SK-N-SH (cell line): ENCODE results near the gene SUMO2. TPM values are rescaled to one million over a fixed set of nuclear protein-coding genes. Genes with fewer than 3 reads are reported as not detected.

Experiments
- CTCF ChIA-PET: fragments of 300-600, 350-600 bp; formaldehyde crosslinking; extraction: SDS; loops from one replicate; lab custom pipeline; 2021; lab: Yijun Ruan, JAX
- POLR2A ChIA-PET: fragments of 350-600 bp; sonication (Branson Sonifier 250); formaldehyde crosslinking; extraction: SDS; loops from one replicate; lab custom pipeline; 2020; ENCODE audit warnings: antibody characterized with exemption, inconsistent platforms; lab: Yijun Ruan, JAX
- DNase-seq: peaks from one replicate; pipeline ENCODE4 v3.0.0; 2012
- H2AFZ ChIP-seq: fragments of 200-600 bp; sonication (generic); 2 replicates; pipeline ENCODE4 v1.8.1; 2016; ENCODE audit warnings: antibody characterized with exemption, mild to moderate bottlenecking, low read depth
- H3F3A ChIP-seq: fragments of 200-600 bp; sonication (generic); replicated peaks from 2 replicates; pipeline ENCODE3; 2016; ENCODE audit warnings: antibody characterized with exemption, mild to moderate bottlenecking; ENCODE audit not compliant: insufficient read depth
- H3K27ac ChIP-seq, 2 experiments: fragments of 200-500 bp in 1 of 2; fragments of 200-600 bp in 1 of 2; sonication (Bioruptor generic) in 1 of 2; sonication (generic), shearing (Covaris generic) in 1 of 2; 2 replicates each; pipeline versions ENCODE4 v1.5.1 to v1.6.1; 2014 to 2016; ENCODE audit warnings: low read depth in 2 of 2, inconsistent platforms in 1 of 2, low read length in 1 of 2, mild to moderate bottlenecking in 1 of 2, mixed read lengths in 1 of 2
- H3K27me3 ChIP-seq: fragments of 200-600 bp; sonication (generic), shearing (Covaris generic); 2 replicates; pipeline ENCODE4 v1.6.1; 2016; ENCODE audit warnings: mixed run types; ENCODE audit not compliant: insufficient read depth
- H3K36me3 ChIP-seq, 2 experiments: fragments of 200-500 bp in 1 of 2; fragments of 200-600 bp in 1 of 2; sonication (Bioruptor generic) in 1 of 2; sonication (generic) in 1 of 2; replicated peaks in 1 of 2; 2 replicates each; pipeline versions ENCODE3 to v1.5.1; 2014 to 2016; ENCODE audit warnings: low read length in 1 of 2, mild to moderate bottlenecking in 1 of 2; ENCODE audit not compliant: insufficient read depth in 2 of 2, control insufficient read depth in 1 of 2
- H3K4me1 ChIP-seq, 2 experiments: fragments of 200-500 bp in 1 of 2; fragments of 200-600 bp in 1 of 2; sonication (Bioruptor generic) in 1 of 2; sonication (generic), shearing (Covaris generic) in 1 of 2; 2 replicates each; pipeline versions ENCODE4 v1.5.1 to v1.6.1; 2014 to 2016; ENCODE audit warnings: low read depth in 1 of 2, low read length in 1 of 2, mixed run types in 1 of 2; ENCODE audit not compliant: insufficient read depth in 2 of 2, control insufficient read depth in 1 of 2
- H3K4me2 ChIP-seq: fragments of 200-600 bp; sonication (generic), shearing (Covaris generic); 2 replicates; pipeline ENCODE4 v1.6.1; 2017; ENCODE audit warnings: mixed run types
- H3K4me3 ChIP-seq, 2 experiments: fragments of 200-500 bp in 1 of 2; fragments of 200-600 bp in 1 of 2; sonication (Bioruptor generic) in 1 of 2; sonication (generic), shearing (Covaris generic) in 1 of 2; 2 replicates each; pipeline versions ENCODE4 v1.5.1 to v1.8.1; 2014 to 2016; ENCODE audit warnings: low read depth in 2 of 2, inconsistent platforms in 1 of 2, low read length in 1 of 2, mild to moderate bottlenecking in 1 of 2, mixed read lengths in 1 of 2, moderate library complexity in 1 of 2
- H3K79me2 ChIP-seq: fragments of 200-600 bp; sonication (generic); 2 replicates; pipeline ENCODE4 v1.8.1; 2017; ENCODE audit warnings: mild to moderate bottlenecking; ENCODE audit not compliant: insufficient read depth
- H3K9ac ChIP-seq: fragments of 200-600 bp; sonication (generic); 2 replicates; pipeline ENCODE4 v1.6.1; 2017; ENCODE audit warnings: mixed run types
- H3K9me2 ChIP-seq: fragments of 200-600 bp; sonication (generic); 2 replicates; pipeline ENCODE4 v1.6.1; 2017; ENCODE audit warnings: mixed run types
- H3K9me3 ChIP-seq: fragments of 200-600 bp; sonication (generic); 2 replicates; pipeline ENCODE4 v1.6.1; 2017; ENCODE audit warnings: mixed run types, mild to moderate bottlenecking, moderate library complexity
- H4K20me1 ChIP-seq: fragments of 200-600 bp; sonication (generic); 2 replicates; pipeline ENCODE4 v1.6.1; 2017; ENCODE audit warnings: mild to moderate bottlenecking, mixed run types; ENCODE audit not compliant: insufficient read depth
- CHD2 ChIP-seq: fragments of 150-350 bp; IDR thresholded peaks from 2 replicates; pipeline ENCODE4 v1.6.1; 2018; ENCODE audit warnings: low read length; ENCODE audit not compliant: partially characterized antibody
- ELF1 ChIP-seq: IDR thresholded peaks from 2 replicates; pipeline ENCODE4 v1.4.0; 2012
- EZH2phosphoT487 ChIP-seq: fragments of 200-600 bp; sonication (generic); IDR thresholded peaks from 2 replicates; pipeline ENCODE4 v1.6.1; 2017; ENCODE audit warnings: low read depth, mixed run types, mild to moderate bottlenecking, antibody characterized with exemption, moderate library complexity, borderline replicate concordance
- FOSL2 ChIP-seq: IDR thresholded peaks from 2 replicates; pipeline ENCODE4 v1.4.0; 2012; ENCODE audit warnings: low read depth, mild to moderate bottlenecking, moderate library complexity, borderline replicate concordance
- FOXJ3 ChIP-seq: sonication (generic); formaldehyde crosslinking; IDR thresholded peaks from 2 replicates; pipeline ENCODE4 v1.5.1; 2020; ENCODE audit warnings: mild to moderate bottlenecking, missing genetic modification reagents
- GATA2 ChIP-seq: sonication (generic); formaldehyde crosslinking; IDR thresholded peaks from 2 replicates; pipeline ENCODE4 v1.5.0; 2020; ENCODE audit warnings: mild to moderate bottlenecking, missing genetic modification reagents
- JUND ChIP-seq: IDR thresholded peaks from 2 replicates; pipeline ENCODE4 v1.4.0; 2012
- MEF2A ChIP-seq: IDR thresholded peaks from 2 replicates; pipeline ENCODE4 v1.4.0; 2012; ENCODE audit warnings: low read depth, borderline replicate concordance
- NFIC ChIP-seq: IDR thresholded peaks from 2 replicates; pipeline ENCODE4 v1.4.0; 2012; ENCODE audit warnings: borderline replicate concordance
- NRF1 ChIP-seq: IDR thresholded peaks from 2 replicates; pipeline ENCODE4 v1.6.1; 2012; ENCODE audit warnings: low read depth, mild to moderate bottlenecking, low read length
- RAD21 ChIP-seq: IDR thresholded peaks from 2 replicates; pipeline ENCODE4 v1.6.1; 2012; ENCODE audit warnings: mild to moderate bottlenecking, low read length
- RCOR1 ChIP-seq: fragments of 150-350 bp; IDR thresholded peaks from 2 replicates; pipeline ENCODE4 v1.6.1; 2017; ENCODE audit warnings: antibody characterized with exemption, low read length
- RXRA ChIP-seq: IDR thresholded peaks from 2 replicates; pipeline ENCODE4 v1.4.0; 2012; ENCODE audit warnings: low read depth, mild to moderate bottlenecking, borderline replicate concordance
- SIN3A ChIP-seq: IDR thresholded peaks from 2 replicates; pipeline ENCODE4 v1.6.1; 2012; ENCODE audit warnings: low read depth, mild to moderate bottlenecking, low read length, moderate library complexity, borderline replicate concordance
- SMC3 ChIP-seq: IDR thresholded peaks from 2 replicates; pipeline ENCODE4 v1.6.1; 2012; ENCODE audit warnings: low read depth, low read length, improper control_type of control experiment
- TAF1 ChIP-seq: IDR thresholded peaks from 2 replicates; pipeline ENCODE4 v1.6.1; 2012; ENCODE audit warnings: low read depth, mild to moderate bottlenecking, low read length, moderate library complexity, borderline replicate concordance
- YY1 ChIP-seq: IDR thresholded peaks from 2 replicates; pipeline ENCODE4 v1.4.0; 2012; ENCODE audit warnings: low read depth, mild to moderate bottlenecking
- WGBS: methylation state at CpG from one replicate; pipeline ENCODE4 v1.1.6; 2017; ENCODE audit warnings: low lambda C conversion rate; 5-methylcytosine and 5-hydroxymethylcytosine counted together
- polyA plus RNA-seq, 3 experiments: library from polyadenylated mRNA; depleted of rRNA; stranded (reverse); fragments of >200 nt; gene quantifications; 2 replicates each; pipeline ENCODE4 v1.2.3, GENCODE V29; 2012
- TF ChIP-seq, protein P1 (sequence below): fragments of 150-350 bp; IDR thresholded peaks from 2 replicates; pipeline ENCODE4 v1.6.1; 2016; ENCODE audit warnings: mild to moderate bottlenecking, low read depth, low read length
- TF ChIP-seq, protein P2 (sequence below): IDR thresholded peaks from 2 replicates; pipeline ENCODE4; 2012
- TF ChIP-seq, protein P3 (sequence below): IDR thresholded peaks from 2 replicates; pipeline ENCODE4 v1.6.1; 2012; ENCODE audit warnings: mild to moderate bottlenecking, low read depth, low read length, moderate library complexity
- TF ChIP-seq, protein P4 (sequence below): fragments of 200-600 bp; sonication (generic); IDR thresholded peaks from 2 replicates; pipeline ENCODE4 v1.6.1; 2017; ENCODE audit warnings: antibody characterized with exemption, mild to moderate bottlenecking, moderate library complexity
- TF ChIP-seq, protein P5 (sequence below): IDR thresholded peaks from 2 replicates; pipeline ENCODE4 v1.4.0; 2012; ENCODE audit warnings: low read depth, borderline replicate concordance

The SUMO2 gene
- polyA plus RNA-seq (2012; rRNA removed): 85.5 and 114 TPM in 2 replicates
- 133 and 184 TPM in 2 replicates for polyA plus RNA-seq (2012; cell fraction: cytosol; rRNA removed)
- polyA plus RNA-seq (2012; cell fraction: nucleus; rRNA removed): 25.6 and 43.8 TPM in 2 replicates

GRCh38 chr17:75182569-75183436 lies at the start of gene SUMO2:
TSS of gene SUMO2 (minus strand) at chr17:75182959. CDS start at chr17:75182834, 125 bp downstream.
- H3K27me3 ChIP-seq: no peaks in the 10 kb centered on the region
- H3K4me1 ChIP-seq: peaks cover 3 to 6% of the 10 kb centered on the region in 2 experiments; a peak in 2 of 4 replicates
- peaks cover 57% of the 10 kb centered on the region for H3K79me2 ChIP-seq
- peaks cover 3 to 32% of the 10 kb centered on the region in 2 experiments for H3K36me3 ChIP-seq
- peak within 1 kb of the TSS; percentile 67 to 93 for H3K4me3 ChIP-seq
- CTCF ChIA-PET: interaction anchor here (1.0 to 4.1 kb wide), 7 partner anchors 11 to 88 kb away, joined by 3 to 26 read pairs (median 9); partner anchors contain the start of genes MIF4GD and NT5C
- H3K9me2 ChIP-seq: no peaks in the 10 kb centered on the region
- peaks cover 43% of the 10 kb centered on the region for H4K20me1 ChIP-seq
- peaks cover 20% of the 10 kb centered on the region for H3F3A ChIP-seq
- H3K9ac ChIP-seq: peak within 1 kb of the TSS; percentile 99
- peak within 1 kb of the TSS; percentile 97 for H2AFZ ChIP-seq
- H3K4me2 ChIP-seq: peak within 1 kb of the TSS; percentile 99
- WGBS: 4% methylated on average over 49 of the region's 92 CpGs
- POLR2A ChIA-PET: interaction anchor here (0.6 to 1.9 kb wide), 4 partner anchors 45 to 294 kb away, joined by 3 to 9 read pairs (median 4); no protein-coding TSS in a partner anchor
- H3K9me3 ChIP-seq: no peaks in the 10 kb centered on the region
- peak within 1 kb of the TSS; percentile 90 to 99 for H3K27ac ChIP-seq
- peak; percentile 100 for DNase-seq
- TF ChIP-seq SIN3A: 0 out of 2 replicates have a peak, but pooled peaks have one; percentile 15
- TF ChIP-seq TAF1: peak; percentile 83
- no peak for TF ChIP-seq NFIC
- no peak for TF ChIP-seq RXRA
- peak; percentile 38 for TF ChIP-seq NRF1
- TF ChIP-seq, protein P1, sequence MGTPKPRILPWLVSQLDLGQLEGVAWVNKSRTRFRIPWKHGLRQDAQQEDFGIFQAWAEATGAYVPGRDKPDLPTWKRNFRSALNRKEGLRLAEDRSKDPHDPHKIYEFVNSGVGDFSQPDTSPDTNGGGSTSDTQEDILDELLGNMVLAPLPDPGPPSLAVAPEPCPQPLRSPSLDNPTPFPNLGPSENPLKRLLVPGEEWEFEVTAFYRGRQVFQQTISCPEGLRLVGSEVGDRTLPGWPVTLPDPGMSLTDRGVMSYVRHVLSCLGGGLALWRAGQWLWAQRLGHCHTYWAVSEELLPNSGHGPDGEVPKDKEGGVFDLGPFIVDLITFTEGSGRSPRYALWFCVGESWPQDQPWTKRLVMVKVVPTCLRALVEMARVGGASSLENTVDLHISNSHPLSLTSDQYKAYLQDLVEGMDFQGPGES: no peak
- TF ChIP-seq YY1: peak; percentile 90
- TF ChIP-seq, protein P2, sequence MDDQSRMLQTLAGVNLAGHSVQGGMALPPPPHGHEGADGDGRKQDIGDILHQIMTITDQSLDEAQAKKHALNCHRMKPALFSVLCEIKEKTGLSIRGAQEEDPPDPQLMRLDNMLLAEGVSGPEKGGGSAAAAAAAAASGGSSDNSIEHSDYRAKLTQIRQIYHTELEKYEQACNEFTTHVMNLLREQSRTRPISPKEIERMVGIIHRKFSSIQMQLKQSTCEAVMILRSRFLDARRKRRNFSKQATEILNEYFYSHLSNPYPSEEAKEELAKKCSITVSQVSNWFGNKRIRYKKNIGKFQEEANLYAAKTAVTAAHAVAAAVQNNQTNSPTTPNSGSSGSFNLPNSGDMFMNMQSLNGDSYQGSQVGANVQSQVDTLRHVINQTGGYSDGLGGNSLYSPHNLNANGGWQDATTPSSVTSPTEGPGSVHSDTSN: no peak
- TF ChIP-seq, protein P3, sequence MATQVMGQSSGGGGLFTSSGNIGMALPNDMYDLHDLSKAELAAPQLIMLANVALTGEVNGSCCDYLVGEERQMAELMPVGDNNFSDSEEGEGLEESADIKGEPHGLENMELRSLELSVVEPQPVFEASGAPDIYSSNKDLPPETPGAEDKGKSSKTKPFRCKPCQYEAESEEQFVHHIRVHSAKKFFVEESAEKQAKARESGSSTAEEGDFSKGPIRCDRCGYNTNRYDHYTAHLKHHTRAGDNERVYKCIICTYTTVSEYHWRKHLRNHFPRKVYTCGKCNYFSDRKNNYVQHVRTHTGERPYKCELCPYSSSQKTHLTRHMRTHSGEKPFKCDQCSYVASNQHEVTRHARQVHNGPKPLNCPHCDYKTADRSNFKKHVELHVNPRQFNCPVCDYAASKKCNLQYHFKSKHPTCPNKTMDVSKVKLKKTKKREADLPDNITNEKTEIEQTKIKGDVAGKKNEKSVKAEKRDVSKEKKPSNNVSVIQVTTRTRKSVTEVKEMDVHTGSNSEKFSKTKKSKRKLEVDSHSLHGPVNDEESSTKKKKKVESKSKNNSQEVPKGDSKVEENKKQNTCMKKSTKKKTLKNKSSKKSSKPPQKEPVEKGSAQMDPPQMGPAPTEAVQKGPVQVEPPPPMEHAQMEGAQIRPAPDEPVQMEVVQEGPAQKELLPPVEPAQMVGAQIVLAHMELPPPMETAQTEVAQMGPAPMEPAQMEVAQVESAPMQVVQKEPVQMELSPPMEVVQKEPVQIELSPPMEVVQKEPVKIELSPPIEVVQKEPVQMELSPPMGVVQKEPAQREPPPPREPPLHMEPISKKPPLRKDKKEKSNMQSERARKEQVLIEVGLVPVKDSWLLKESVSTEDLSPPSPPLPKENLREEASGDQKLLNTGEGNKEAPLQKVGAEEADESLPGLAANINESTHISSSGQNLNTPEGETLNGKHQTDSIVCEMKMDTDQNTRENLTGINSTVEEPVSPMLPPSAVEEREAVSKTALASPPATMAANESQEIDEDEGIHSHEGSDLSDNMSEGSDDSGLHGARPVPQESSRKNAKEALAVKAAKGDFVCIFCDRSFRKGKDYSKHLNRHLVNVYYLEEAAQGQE: no peak
- no peak for TF ChIP-seq RCOR1
- no peak for TF ChIP-seq GATA2 (CRISPR knock-in tag)
- no peak for TF ChIP-seq MEF2A
- TF ChIP-seq SMC3: no peak
- TF ChIP-seq EZH2phosphoT487: no peak
- no peak for TF ChIP-seq ELF1
- no peak for TF ChIP-seq CHD2
- 0 out of 2 replicates have a peak, but pooled peaks have one; percentile 4 for TF ChIP-seq FOXJ3
- TF ChIP-seq FOSL2: no peak
- TF ChIP-seq, protein P4, sequence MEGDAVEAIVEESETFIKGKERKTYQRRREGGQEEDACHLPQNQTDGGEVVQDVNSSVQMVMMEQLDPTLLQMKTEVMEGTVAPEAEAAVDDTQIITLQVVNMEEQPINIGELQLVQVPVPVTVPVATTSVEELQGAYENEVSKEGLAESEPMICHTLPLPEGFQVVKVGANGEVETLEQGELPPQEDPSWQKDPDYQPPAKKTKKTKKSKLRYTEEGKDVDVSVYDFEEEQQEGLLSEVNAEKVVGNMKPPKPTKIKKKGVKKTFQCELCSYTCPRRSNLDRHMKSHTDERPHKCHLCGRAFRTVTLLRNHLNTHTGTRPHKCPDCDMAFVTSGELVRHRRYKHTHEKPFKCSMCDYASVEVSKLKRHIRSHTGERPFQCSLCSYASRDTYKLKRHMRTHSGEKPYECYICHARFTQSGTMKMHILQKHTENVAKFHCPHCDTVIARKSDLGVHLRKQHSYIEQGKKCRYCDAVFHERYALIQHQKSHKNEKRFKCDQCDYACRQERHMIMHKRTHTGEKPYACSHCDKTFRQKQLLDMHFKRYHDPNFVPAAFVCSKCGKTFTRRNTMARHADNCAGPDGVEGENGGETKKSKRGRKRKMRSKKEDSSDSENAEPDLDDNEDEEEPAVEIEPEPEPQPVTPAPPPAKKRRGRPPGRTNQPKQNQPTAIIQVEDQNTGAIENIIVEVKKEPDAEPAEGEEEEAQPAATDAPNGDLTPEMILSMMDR: no peak
- TF ChIP-seq JUND: no peak
- TF ChIP-seq, protein P5, sequence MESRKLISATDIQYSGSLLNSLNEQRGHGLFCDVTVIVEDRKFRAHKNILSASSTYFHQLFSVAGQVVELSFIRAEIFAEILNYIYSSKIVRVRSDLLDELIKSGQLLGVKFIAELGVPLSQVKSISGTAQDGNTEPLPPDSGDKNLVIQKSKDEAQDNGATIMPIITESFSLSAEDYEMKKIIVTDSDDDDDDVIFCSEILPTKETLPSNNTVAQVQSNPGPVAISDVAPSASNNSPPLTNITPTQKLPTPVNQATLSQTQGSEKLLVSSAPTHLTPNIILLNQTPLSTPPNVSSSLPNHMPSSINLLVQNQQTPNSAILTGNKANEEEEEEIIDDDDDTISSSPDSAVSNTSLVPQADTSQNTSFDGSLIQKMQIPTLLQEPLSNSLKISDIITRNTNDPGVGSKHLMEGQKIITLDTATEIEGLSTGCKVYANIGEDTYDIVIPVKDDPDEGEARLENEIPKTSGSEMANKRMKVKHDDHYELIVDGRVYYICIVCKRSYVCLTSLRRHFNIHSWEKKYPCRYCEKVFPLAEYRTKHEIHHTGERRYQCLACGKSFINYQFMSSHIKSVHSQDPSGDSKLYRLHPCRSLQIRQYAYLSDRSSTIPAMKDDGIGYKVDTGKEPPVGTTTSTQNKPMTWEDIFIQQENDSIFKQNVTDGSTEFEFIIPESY: no peak
- no peak for TF ChIP-seq RAD21
